ENCODE data around the gene TNIK.
A peak's percentile ranks its signal among the peaks of the same experiment; 100 is the strongest.
"Not testable (repeated sequence)": the region's sequence is repeated elsewhere in the genome, so short reads cannot be mapped to it uniquely, and the experiment has no call there.

Gene TNIK

GRCh38 chr3:171456765-171457606 is 3.2 kb downstream of the TNIK start:
- no peak for DNase-seq (ENCODE audit: low read depth)
- TF ChIP-seq CTCF (conservative IDR thresholded peaks at IDR 0.05; ENCODE audit: control insufficient read depth, insufficient read depth, low read depth, low read length): no peak
- no peak overlapping the region for H3K4me3 ChIP-seq (ENCODE audit: control insufficient read depth, low read depth, low read length)

GRCh38 chr3:171455603-171456550 is 4.3 kb downstream of the TNIK start:
- TF ChIP-seq CTCF (conservative IDR thresholded peaks at IDR 0.05; ENCODE audit: control insufficient read depth, insufficient read depth, low read depth, low read length): no peak
- no peak for DNase-seq (ENCODE audit: low read depth)
- H3K4me3 ChIP-seq (ENCODE audit: control insufficient read depth, low read depth, low read length): no peak overlapping the region

- no peak overlapping the region for H3K4me3 ChIP-seq (ENCODE audit: control insufficient read depth, low read depth, low read length)
- no peak for TF ChIP-seq CTCF (conservative IDR thresholded peaks at IDR 0.05; ENCODE audit: control insufficient read depth, insufficient read depth, low read depth, low read length)
- DNase-seq (ENCODE audit: low read depth): no peak
These were observed 6.2 kb downstream of the TNIK start for GRCh38 chr3:171454041-171454440.

GRCh38 chr3:171453180-171453886 is 6.9 kb downstream of the TNIK start:
- no peak overlapping the region for H3K4me3 ChIP-seq (ENCODE audit: control insufficient read depth, low read depth, low read length)
- no peak for TF ChIP-seq CTCF (conservative IDR thresholded peaks at IDR 0.05; ENCODE audit: control insufficient read depth, insufficient read depth, low read depth, low read length)
- DNase-seq (ENCODE audit: low read depth): peak; percentile 2

GRCh38 chr3:171452328-171452727 is 7.9 kb downstream of the TNIK start:
- no peak for DNase-seq (ENCODE audit: low read depth)
- TF ChIP-seq CTCF (conservative IDR thresholded peaks at IDR 0.05; ENCODE audit: control insufficient read depth, insufficient read depth, low read depth, low read length): no peak

GRCh38 chr3:171451915-171452314 is 8.3 kb downstream of the TNIK start:
- no peak for TF ChIP-seq CTCF (conservative IDR thresholded peaks at IDR 0.05; ENCODE audit: control insufficient read depth, insufficient read depth, low read depth, low read length)
- DNase-seq (ENCODE audit: low read depth): no peak
- H3K4me3 ChIP-seq (ENCODE audit: control insufficient read depth, low read depth, low read length): no peak overlapping the region

More at GRCh38 chr3:171452328-171452727, 7.9 kb downstream of the TNIK start:
- H3K4me3 ChIP-seq (ENCODE audit: control insufficient read depth, low read depth, low read length): no peak overlapping the region

- not testable (repeated sequence) for H3K4me3 ChIP-seq (ENCODE audit: control insufficient read depth, low read depth, low read length); DNase-seq (ENCODE audit: low read depth)
These were observed 12.7 kb downstream of the TNIK start for GRCh38 chr3:171447579-171447891.

All from fibroblast of mammary gland (primary cell).